GM12874 (cell line): Measurements from ENCODE around the gene KMO.

Experiments used
- CTCF ChIP-seq: IDR thresholded peaks from 2 replicates; pipeline ENCODE4 v1.5.1; 2011; ENCODE audit warnings: low read depth, mild to moderate bottlenecking, control low read depth, low read length, moderate library complexity; ENCODE audit not compliant: insufficient read depth

KMO gene

GRCh38 chr1:241608379-241609033, 76.3 kb downstream of the KMO start:
- TF ChIP-seq CTCF = no peak

- TF ChIP-seq CTCF = no peak
Measured at GRCh38 chr1:241610056-241610815, 78.1 kb downstream of the KMO start.

GRCh38 chr1:241611063-241611462, 78.9 kb downstream of the KMO start:
- TF ChIP-seq CTCF = peak; percentile 46

- no peak for TF ChIP-seq CTCF
Measured at GRCh38 chr1:241611736-241612135, 79.6 kb downstream of the KMO start.

- TF ChIP-seq CTCF = no peak
Measured at GRCh38 chr1:241612533-241613477, 80.6 kb downstream of the KMO start.

GRCh38 chr1:241614144-241614543, 82.0 kb downstream of the KMO start:
- no peak for TF ChIP-seq CTCF

GRCh38 chr1:241614572-241614971, 82.4 kb downstream of the KMO start:
- TF ChIP-seq CTCF = no peak
